ENCODE measurements around the gene RBPJ. TPM values are rescaled to one million over a fixed set of nuclear protein-coding genes. Genes with fewer than 3 reads are reported as not detected.
"Not testable (repeated sequence)": the region's sequence is repeated elsewhere in the genome, so short reads cannot be mapped to it uniquely, and the experiment has no call there.

Gene RBPJ
- total RNA-seq, 1 donor from 2014 or later = 53.9 TPM

DNA sequence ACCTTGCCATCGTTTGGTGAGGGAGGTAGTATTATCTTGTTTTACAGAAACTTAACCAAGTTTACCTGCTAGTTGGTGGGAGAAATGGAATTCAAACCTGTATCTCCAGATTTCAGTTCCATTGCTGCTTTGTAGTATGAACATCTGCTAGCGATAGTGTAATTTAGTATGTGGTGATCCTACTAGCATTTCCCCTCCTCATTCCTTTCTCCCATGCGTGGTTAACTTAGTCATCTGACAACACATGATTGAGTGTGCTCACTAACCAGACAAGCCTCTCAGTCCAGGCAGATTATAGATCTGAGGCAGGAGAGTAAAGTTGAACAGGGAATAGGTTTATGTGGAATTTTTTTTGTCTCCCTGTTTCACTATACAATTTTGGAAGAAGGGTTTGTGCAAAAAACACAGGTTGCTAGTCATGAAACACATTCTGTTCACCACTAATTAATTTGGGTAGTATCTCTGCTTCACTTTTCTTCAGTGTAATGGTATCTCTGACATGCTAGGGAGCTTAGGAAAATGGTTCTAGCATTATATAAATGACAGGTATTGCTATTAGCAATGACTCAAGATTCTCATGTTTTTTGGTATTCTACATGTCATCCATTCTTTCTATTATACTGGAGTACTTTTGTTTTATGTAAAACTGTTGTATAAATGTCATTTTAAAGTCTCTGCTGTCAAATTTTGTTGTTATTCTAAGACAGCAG, 21.7 kb downstream of the RBPJ start:
- DNase-seq = peak; percentile 33

DNA sequence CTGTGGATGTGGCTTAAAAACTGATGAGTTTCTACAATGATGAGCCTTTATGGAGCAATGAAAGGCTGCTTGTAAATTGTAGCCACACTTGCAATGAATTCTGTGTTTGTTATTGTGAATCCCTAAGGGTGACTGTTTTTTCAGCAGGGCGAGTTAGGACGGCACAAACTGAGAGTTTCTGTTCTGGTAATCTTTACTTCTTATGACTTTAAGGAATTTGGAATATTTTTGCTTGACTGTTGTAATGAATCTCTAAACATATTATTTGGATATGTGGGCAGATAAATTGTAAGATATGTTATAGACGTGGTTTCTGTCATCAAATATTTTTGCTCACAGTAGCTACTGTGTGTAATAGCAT, 22.2 kb downstream of the RBPJ start:
- DNase-seq = no peak

DNA sequence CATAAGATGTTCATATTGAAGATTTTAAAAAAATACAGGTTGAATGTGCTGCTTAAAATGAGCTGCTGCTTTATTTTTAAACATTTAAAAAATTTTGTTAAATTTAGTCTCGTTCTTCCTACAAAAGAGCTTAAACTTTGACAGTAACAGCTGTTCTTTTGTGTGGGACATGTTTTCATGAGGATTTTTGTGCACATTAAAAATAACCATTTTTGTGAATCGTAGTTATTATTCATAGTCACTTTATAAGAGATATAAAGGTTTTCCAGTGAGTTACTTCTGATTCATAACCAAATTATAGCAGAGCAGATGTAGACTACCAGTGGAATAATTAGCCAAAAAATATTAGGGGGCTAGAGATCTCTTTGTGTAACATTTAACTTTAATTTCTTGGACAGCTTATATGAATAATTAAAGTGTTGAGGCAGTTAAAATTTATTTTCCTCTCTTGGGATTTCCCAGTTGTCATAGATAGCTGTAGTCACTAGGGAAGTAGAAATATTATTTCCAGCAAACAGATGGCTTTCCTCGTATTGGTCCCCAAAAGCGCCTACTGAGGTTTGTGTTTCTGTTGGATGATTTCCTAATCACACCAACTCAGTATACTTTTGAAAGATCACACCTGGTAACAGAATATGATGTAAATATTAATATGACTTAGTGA, 24.2 kb downstream of the RBPJ start:
- DNase-seq = no peak

DNA sequence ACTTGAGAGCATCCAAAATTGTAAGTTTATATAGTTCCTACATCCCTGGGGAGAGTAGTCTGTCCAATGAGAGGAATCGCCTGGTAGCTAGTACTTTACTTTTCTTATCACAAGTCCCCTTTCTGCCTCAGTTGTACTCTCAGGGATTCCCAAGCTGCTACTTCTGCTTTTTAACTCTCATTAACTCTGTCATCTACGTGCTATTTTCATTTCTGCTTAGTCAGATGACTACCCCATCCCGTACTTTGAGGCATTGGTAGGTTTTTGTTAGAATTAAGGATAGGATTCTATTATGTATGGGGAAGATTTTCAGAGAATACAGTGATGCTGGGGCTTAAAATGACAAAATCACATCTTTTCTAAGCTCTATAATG, 24.7 kb downstream of the RBPJ start:
- no peak for DNase-seq

DNA sequence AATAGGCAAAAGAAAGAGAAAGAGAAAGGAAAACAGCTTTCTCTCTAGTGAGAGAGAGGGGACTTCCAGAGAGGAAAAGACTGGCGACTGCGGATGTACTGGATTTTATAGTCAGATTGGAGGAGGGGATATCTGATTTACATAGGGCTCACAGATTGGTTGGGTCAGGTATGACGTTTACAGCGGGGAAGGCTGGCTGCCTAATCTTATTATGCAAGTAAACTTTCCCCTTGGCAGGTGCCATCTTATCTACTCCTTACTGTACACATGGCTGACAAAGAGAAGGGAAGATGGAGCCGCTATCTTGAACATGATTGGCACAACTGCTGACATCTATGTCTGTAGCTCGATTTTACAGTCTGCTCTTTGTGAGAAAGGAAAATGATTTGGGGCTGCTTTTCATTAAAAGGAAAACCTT, 25.4 kb downstream of the RBPJ start:
- DNase-seq = peak; percentile 72

DNA sequence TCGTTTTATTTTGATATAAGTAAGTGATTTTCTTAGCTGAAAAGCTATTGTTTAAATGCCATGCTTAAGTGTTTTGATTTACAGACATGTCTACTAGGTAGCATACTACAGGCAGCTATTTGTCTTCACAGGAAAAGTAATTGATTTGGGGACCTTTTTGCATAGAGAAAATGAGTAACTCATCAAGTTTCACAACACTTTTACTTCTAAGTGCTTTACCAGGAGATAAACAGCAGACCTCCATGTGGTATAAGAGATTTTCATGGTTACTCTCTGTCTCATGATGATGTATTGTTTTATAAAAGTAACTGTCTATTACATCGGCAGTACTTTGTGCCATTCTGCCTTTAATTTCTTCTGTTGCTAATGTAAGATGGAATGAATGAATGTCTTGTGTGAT, 28.7 kb downstream of the RBPJ start:
- DNase-seq = no peak

DNA sequence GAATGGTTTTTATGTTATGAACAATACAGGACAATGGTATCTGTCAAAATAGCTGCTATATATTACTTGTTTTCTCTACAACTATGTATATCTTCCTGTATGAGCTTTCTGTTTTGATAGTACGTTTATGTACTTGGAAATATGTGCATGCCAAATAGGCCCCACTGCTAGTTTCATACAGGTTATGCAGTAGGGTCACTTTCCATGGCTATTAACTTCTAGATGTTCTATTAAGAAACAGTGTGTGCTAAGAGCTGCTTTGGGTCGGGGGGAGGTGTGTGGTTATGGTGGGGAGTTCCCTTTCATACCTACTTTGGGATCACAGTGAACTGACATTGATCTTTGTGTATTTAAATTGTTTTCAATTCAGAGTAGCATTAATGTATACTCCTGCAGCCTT, 30.9 kb downstream of the RBPJ start:
- no peak for DNase-seq

DNA sequence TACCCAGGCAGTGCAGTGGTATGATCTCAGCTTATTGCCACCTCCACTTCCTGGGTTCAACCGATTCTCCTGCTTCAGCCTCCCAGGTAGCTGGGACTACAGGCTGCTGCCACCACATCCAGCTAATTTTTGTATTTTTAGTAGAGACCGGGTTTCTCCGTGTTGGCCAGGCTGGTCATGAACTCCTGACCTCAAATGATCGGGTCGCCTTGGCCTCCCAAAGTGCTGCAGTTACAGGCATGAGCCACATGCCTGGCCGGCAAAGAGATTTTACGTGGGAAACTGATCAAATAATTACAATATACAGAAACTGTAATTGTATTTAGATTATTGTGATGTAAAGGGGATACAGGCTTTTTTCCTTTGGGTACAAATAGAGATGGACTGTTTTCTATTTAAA, 33.7 kb downstream of the RBPJ start:
- DNase-seq = no peak

DNA sequence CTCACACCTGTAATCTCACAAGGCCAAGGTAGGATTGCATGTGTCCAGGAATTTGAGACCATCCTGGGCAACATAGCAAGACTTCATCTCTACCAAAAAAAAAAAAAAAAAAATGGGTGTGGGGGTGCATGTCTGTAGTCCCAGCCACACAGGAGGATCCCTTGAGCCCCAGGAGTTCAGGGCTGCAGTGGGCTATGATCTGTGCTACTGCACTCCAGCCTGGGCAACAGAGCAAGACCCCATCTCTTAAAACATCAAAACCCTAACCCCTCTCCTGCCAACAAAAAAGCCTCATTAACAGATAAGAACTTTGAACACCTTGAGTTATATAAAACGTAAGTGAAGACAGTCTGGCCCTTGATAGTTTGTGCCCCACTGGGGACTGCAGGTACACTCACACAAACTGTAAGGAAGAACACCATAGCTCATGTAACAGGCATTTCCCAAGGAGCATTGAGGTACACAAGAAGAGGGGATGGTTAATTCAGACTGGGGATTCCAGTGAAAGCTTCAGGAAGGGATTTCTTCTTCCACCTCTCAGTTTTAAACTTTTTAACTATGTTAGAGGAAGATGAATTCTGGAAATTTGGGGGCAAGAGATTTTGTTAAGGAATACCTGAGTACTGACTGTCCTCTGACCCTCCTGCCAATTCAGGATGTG, 34.7 kb downstream of the RBPJ start:
- no peak for DNase-seq

DNA sequence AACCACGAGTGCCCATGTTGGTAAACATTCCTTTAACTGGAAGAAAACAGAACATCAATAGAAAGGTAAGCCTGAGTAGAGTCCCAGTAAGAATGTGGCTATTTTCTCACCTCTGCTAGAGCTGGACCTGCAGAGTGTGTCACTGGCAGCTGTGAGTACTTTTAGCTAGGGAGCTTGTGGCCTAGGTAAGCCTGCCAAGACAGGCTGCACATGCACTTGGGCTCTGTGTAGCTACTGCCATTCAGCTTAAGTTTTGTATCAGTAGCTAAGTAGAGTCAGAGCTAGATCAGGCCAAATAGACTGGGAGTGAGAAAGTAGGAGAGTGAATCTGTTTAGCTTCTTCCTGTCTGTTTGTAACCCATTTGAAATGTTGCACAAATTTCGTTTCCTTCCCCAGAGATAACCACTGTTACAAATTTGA, 35.3 kb downstream of the RBPJ start:
- no peak for DNase-seq

DNA sequence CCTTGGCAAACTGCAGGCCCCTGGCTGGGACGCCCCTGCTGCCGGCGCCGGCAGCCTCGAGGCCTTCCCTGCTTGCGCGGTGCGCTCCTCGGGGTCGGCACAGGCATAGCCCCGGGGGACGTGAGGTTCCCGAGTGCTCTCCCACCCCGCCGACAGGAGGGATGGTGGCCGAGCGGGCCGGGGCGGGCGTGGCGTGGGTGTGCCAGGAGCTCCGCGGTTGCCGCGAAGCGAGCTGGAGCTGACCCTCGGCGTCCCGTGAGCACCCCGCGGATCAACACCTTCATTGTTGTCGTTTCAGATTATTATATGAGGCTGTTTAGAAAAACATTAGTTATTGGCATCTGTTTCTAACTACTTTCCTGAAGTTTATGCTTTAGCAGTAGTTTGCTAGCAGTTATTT, 38.7 kb downstream of the RBPJ start:
- DNase-seq = not testable (repeated sequence)

DNA sequence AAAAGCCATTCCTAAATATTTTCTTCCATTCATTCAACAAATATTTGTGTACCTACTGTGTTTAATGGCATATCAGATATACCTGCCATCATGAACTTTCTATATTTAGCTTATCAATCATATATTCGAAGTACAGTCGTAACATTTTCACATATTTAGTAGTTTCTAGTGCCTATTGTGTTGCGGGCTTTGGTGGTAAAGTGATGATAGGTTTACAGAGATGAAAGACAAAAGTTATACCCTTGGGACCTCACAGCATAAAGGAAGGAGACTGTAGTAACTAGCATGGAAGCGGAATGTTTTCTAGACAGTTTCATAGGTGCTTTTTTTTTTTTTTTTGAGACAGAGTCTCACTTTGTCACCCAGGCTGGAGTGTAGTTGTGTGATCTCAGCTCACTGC, 39.5 kb downstream of the RBPJ start:
- no peak for DNase-seq

DNA sequence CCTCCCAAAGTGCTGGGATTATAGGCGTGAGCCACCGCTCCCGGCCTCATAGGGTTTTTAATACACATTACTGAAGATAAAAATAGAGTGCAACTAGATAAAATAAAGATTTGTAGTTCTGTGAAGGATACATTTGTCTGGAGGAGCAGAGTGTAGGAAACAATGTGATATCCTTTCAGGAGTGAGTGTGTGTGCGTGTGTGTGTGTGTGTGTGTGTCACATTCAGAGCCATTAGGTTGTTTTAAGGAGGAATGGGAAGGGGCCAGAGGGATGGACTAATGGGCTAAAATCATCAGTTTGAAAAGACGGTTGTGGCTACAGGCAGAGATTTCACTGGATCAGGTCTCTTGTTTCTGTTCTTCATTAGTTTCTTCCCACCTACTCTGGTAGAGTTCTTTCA, 40.0 kb downstream of the RBPJ start:
- DNase-seq = no peak

DNA sequence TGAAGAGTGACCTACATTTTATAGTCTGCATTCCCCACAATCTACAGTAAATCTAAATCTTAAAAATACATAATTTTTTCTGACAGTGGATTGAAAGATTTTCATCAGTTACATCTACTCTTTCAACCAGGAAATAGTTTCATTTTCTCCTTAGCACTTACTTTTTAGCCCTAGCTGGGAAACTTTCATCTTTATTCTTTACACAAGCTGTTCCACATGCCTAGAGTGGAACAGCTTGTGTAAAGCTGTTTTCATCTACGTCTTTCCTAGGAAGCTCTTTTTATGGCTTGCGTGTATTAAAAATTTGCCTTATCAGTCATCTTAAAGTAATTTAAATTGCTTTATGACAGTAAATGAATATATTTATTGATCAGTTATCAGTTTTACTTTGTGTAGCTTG, 40.5 kb downstream of the RBPJ start:
- no peak for DNase-seq

DNA sequence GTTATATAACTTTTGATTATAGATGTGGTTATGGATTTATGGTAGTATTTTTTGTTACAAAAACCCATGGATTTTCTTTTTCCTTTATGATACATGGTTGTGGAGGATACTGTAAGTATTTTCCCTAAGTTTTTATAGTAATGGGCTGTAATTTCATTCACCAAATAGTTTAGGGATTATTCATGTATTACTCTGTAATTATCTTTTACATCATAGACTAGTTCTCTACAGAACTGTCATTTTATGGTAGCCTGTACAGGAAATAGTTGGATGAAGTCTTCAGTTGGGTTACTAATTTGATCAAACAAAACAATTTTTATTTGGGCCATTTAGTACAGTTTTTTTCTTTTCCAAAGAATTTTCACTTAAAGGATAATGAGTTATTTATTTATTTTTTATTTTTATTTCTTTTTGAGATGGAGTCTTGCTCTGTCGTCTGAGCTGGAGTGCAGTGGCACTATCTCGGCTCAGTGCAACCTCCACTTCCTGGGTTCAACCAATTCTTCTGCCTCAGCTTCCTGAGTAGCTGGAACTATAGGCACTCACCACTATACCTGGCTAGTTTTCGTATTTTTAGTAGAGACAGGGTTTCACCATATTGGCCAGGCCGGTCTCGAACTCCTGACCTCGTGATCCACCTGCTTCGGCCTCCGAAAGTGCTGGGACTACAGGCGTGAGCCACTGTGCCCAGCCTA, 42.1 kb downstream of the RBPJ start:
- DNase-seq = no peak

DNA sequence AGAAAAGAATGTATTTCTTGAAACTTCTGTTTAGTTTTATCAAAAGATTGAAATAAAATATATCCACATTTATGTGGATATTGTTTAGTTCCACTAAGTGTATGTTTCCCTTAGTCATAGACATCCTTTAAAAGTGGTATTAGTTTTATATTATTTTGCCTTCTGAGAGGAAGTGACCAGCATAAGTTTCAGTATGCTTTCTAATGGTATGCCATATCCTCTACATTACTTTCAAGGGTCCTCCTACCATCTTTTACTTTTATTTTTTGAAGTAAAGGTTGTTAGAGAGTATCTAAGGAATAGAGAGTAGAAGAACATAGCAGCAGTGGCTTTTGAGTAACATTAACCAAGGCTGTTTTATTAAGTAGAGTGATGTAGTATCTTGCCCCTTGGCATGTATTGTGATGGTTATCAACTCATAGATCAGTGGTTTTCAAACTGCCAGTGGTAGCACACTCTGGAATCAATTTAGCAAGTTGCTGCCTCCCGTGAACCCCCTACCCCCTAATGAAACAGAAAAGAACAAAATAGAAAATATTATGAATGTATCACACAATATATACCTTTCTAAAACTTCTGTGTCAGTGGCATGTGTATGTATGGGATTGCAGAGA, 44.8 kb downstream of the RBPJ start:
- DNase-seq = no peak

DNA sequence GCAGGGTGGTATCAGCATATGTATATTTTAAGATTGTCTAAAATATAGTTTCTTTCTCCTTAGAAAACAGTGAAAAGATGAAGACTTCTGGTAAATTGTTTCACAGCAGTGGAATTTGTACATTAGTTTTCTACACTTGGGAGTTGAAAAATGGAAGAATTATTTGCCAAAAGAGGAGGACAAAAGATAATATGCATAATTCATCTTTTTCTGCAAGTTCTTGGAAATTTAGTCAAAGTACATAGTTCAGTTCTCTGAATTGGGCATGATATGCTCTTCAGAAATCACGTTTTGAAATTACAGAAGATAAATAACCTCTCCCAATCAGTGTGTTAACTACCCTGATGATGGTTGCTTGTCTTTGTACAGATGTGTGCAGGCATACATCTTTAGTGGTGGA, 47.0 kb downstream of the RBPJ start:
- DNase-seq = no peak

DNA sequence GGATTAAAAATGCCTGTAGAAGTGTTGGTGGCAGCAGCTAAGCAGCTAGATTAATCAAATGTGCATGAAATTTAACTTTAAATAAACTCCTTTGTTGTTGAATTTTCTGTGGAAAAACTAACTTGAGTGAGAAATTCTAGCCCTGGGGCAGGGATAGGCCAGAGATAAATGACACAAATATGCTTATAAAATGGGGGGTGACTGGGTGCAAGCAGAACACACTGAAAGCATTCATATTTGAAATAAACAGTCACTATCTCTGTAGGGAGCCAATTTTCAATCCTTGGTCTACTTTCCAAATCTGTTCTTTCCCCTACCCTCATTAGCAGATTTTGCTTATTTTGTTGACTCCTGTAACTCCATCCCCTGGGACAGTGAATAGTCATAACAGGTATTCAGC, 47.9 kb downstream of the RBPJ start:
- no peak for DNase-seq

DNA sequence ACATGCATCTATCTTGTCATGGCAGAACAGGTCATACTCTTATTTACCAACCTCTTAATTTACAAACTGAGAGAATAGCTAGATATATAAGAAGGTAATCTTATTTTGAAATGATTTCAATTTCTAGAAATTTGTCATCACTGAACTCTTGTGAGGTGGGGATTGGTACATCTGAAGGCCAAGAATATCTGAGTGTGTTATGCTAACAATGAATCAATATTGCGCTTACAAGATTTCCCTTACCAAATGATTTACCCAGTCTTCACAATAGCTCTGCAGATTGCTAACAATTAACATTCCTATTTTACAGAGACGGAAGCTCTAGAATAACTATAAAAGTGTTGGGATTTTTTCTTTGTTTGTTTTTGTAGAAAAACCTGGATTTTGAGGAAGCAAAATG, 48.3 kb downstream of the RBPJ start:
- DNase-seq = no peak

DNA sequence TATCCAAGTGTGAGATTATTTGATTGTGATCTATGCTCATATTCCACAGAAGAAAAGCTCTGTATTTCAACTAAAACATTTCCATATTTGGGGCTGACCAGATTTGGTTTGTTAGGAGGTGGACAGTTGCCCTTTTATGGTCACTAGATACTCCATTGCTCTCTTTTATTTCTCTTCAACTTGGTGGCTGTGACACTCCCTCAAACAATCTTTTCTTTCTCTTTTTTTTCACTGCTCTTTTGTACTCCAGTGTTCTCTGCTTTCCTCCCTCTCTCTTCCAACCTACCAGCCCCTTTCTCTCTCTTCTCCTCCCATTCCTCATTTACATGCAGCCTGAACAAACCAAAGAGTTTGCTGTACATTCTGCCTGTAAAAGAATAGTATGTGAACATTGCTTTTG, 48.8 kb downstream of the RBPJ start:
- no peak for DNase-seq

DNA sequence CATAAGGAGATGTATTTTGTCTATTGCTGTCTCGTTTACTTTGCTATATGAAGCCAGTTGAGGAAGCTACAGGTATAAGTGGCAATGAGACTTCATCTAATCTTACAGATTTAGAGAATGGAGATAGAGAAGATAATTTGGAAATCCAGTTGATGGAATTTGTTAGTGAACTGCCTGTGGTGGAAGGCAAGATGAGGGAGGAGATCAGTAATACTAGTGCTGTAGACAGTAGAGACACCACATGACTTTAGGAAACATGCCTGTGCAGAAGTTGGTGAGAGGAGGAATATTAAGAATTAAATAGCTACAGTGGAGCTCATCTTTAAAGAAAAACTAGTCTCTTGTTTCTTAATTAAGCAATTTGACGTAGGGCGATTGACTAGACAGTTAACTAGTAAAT, 51.3 kb downstream of the RBPJ start:
- DNase-seq = no peak

DNA sequence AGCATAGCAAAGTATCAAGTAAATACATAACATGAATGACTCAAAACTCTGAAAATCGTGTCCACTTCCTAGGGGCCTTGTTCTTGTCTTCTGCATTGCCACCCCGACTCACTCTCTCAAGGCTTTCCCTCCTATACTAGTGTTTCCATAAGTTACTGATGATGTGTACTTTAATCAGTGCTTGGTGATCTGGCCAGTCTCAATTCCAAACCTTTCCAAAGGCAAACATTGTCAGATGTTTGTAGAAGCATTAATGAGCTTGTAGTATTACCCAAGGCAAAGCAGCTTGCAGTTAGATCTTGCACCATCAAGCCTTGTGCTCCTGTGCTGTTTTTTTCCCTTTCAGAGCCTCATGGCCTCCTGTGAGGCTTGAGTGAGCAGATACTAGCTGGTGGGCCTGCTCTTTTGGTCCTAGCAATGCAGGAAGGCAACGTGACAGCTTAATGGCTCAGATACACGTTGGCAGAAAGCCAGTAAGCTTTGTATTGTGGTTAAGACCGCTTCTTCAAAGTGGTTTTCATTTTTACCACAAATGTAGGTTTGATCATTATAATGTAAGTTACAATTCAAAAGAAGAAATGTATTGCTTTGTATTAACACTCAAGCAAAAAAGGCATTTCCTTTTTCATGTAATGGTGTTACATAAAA, 51.8 kb downstream of the RBPJ start:
- peak; percentile 84 for DNase-seq

DNA sequence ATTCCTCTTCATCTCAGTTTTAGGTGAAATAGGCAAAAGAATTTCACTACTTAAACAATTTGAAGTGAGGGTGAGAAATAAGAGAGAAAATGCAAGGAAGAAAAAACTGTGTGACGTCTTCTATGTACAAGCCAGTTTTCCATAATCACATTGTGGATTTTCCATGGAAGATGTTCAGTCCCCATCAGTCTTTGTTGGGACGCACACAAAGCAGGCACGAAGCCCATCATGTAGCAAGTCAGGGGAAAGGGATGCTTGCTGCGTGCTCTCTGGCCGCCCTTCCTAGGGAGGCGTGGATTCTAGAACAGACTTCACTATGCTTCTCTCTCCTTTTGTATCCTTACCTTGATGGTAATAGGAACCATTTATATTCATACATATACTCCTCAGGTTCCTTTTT, 54.7 kb downstream of the RBPJ start:
- no peak for DNase-seq
